Measurements from ENCODE around the gene PEAR1. TPM values are rescaled to one million over a fixed set of nuclear protein-coding genes. Genes with fewer than 3 reads are reported as not detected.

Gene PEAR1
- total and polyA plus RNA-seq, 2 donors (not counting 1 experiment from before 2014, with no cell fraction given): 2.6 to 41.5 TPM

DNA sequence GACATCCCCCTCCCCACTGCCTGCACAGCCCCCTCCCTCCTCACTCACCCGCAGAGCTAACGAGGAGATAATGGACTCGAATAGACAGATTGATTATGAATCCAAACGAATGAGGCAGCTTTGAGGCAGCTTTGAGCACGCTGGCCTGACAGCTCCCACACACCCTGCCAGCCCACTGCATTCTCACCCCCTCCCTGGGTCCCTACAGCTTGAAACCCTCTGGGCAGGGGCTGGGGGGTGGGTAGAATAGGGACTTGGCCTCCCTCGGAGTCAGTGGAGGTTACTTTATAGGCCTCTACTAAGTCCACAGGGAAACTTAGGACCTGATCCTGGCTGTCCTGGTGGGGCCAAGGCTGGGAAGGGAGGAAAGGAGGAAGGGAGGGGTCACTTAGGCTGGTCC lies 30.9 kb upstream of the PEAR1 start:
- no peak overlapping the region for H3K27ac ChIP-seq (ENCODE audit: insufficient read depth, low read length)
- peaks cover 56% of the 10 kb centered on the region for H3K27me3 ChIP-seq (ENCODE audit: control insufficient read depth, insufficient read depth, low read length)
- H3K4me3 ChIP-seq (replicated peaks in 1 of 4; ENCODE audit: control extremely low read depth in 1 of 4, insufficient read depth in 1 of 4, low read depth in 3 of 4, low read length in 4 of 4): no peak overlapping the region
- TF ChIP-seq, protein P1, sequence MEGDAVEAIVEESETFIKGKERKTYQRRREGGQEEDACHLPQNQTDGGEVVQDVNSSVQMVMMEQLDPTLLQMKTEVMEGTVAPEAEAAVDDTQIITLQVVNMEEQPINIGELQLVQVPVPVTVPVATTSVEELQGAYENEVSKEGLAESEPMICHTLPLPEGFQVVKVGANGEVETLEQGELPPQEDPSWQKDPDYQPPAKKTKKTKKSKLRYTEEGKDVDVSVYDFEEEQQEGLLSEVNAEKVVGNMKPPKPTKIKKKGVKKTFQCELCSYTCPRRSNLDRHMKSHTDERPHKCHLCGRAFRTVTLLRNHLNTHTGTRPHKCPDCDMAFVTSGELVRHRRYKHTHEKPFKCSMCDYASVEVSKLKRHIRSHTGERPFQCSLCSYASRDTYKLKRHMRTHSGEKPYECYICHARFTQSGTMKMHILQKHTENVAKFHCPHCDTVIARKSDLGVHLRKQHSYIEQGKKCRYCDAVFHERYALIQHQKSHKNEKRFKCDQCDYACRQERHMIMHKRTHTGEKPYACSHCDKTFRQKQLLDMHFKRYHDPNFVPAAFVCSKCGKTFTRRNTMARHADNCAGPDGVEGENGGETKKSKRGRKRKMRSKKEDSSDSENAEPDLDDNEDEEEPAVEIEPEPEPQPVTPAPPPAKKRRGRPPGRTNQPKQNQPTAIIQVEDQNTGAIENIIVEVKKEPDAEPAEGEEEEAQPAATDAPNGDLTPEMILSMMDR (conservative IDR thresholded peaks at IDR 0.05 in 1 of 2, IDR thresholded peaks at IDR 0.05 in 1 of 2; ENCODE audit: low read depth in 1 of 2, low read length in 2 of 2): no peak
- TF ChIP-seq EZH2 (IDR thresholded peaks at IDR 0.05; ENCODE audit: low read length, missing control alignments): no peak
- H2AFZ ChIP-seq (ENCODE audit: low read length): no peak overlapping the region
- H4K20me1 ChIP-seq (ENCODE audit: control insufficient read depth, extremely low read depth, insufficient read depth, low read length): no peaks in the 10 kb centered on the region
- H3K9ac ChIP-seq (ENCODE audit: insufficient read depth, low read length): no peak overlapping the region
- H3K4me1 ChIP-seq (ENCODE audit: control insufficient read depth, extremely low read depth, insufficient read depth, low read length): peaks cover 8% of the 10 kb centered on the region
- no peaks in the 10 kb centered on the region for H3K36me3 ChIP-seq (ENCODE audit: control insufficient read depth, insufficient read depth, low read length)
- no peaks in the 10 kb centered on the region for H3K79me2 ChIP-seq (ENCODE audit: control insufficient read depth, insufficient read depth, low read length)
- H3K4me2 ChIP-seq (ENCODE audit: extremely low read depth, insufficient read depth, low read length): no peak overlapping the region
- H3K9me3 ChIP-seq (ENCODE audit: control insufficient read depth, insufficient read depth, low read depth, low read length): no peaks in the 10 kb centered on the region
- DNase-seq (ENCODE audit: low read depth in 2 of 2): no peak

DNA sequence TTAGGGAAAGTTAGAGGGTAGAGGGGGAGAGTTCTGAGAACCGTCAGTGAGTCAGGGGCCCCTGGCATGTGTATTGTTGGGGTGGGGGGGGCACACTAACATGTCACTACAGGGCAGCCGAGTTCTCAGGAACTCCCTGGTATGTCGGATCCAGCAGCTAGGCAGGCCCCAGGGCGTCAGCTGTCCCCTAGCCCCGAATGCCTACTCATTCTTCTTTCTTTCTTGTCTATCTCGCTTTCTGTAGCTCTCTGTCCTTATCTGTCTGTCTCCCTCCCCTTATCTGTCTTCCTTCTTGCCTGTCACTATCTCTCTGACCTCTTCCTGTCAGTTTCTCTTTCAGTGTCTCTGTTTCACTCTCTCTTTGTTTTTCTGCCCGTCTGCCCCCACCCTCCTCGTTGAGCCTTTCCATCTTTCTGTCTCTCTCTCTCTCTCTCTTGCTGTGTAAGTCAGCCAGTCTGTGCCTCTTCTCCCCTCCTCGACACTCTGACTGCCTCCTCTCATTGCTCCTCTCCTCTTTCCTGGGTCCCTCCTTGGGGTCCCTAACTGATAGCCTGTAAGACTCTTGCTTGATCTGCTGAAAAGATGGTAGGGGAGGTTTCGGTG lies 30.4 kb upstream of the PEAR1 start:
- Histone ChIP-seq H4K20me1 (ENCODE audit: control insufficient read depth, extremely low read depth, insufficient read depth, low read length) (no peaks in the 10 kb centered on the region), H3K9me3 (ENCODE audit: control insufficient read depth, insufficient read depth, low read depth, low read length) (no peaks in the 10 kb centered on the region), H3K9ac (ENCODE audit: insufficient read depth, low read length) (no peak overlapping the region), H3K4me1 (ENCODE audit: control insufficient read depth, extremely low read depth, insufficient read depth, low read length) (peaks cover 8% of the 10 kb centered on the region), H3K36me3 (ENCODE audit: control insufficient read depth, insufficient read depth, low read length) (no peaks in the 10 kb centered on the region), H3K27ac (ENCODE audit: insufficient read depth, low read length) (no peak overlapping the region), H3K4me3 (replicated peaks in 1 of 4; ENCODE audit: control extremely low read depth in 1 of 4, insufficient read depth in 1 of 4, low read depth in 3 of 4, low read length in 4 of 4) (no peak overlapping the region), H3K79me2 (ENCODE audit: control insufficient read depth, insufficient read depth, low read length) (no peaks in the 10 kb centered on the region), H3K4me2 (ENCODE audit: extremely low read depth, insufficient read depth, low read length) (no peak overlapping the region), H2AFZ (ENCODE audit: low read length) (no peak overlapping the region), H3K27me3 (ENCODE audit: control insufficient read depth, insufficient read depth, low read length) (peaks cover 51% of the 10 kb centered on the region)
- TF ChIP-seq, protein P1 (conservative IDR thresholded peaks at IDR 0.05 in 1 of 2, IDR thresholded peaks at IDR 0.05 in 1 of 2; ENCODE audit: low read depth in 1 of 2, low read length in 2 of 2): no peak
- no peak for TF ChIP-seq EZH2 (IDR thresholded peaks at IDR 0.05; ENCODE audit: low read length, missing control alignments)
- DNase-seq (ENCODE audit: low read depth in 2 of 2): no peak

DNA sequence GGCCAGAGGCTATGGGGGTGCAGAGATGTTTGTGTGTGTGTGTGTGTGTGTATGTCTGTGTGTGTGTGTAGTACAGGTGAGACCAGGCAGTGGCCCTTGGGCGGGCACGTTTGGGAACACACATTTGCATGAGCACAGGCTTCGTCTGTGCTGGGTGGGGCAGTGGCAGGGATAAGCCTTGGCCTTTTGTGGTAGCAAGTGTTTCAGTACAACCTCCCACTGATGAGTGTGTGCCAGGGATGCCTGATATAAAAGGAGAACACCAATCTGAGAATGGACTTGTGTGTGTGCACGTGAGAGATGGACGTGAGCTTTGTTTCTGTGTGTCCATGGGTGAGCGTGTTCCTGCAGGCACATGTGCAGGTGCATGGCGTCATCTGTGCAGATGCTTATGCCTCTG lies 29.9 kb upstream of the PEAR1 start:
- no peak overlapping the region for H3K27ac ChIP-seq (ENCODE audit: insufficient read depth, low read length)
- no peak overlapping the region for H2AFZ ChIP-seq (ENCODE audit: low read length)
- peaks cover 46% of the 10 kb centered on the region for H3K27me3 ChIP-seq (ENCODE audit: control insufficient read depth, insufficient read depth, low read length)
- no peaks in the 10 kb centered on the region for H4K20me1 ChIP-seq (ENCODE audit: control insufficient read depth, extremely low read depth, insufficient read depth, low read length)
- TF ChIP-seq, protein P1 (conservative IDR thresholded peaks at IDR 0.05 in 1 of 2, IDR thresholded peaks at IDR 0.05 in 1 of 2; ENCODE audit: low read depth in 1 of 2, low read length in 2 of 2): no peak
- TF ChIP-seq EZH2 (IDR thresholded peaks at IDR 0.05; ENCODE audit: low read length, missing control alignments): no peak
- no peak for DNase-seq (ENCODE audit: low read depth in 2 of 2)
- no peaks in the 10 kb centered on the region for H3K36me3 ChIP-seq (ENCODE audit: control insufficient read depth, insufficient read depth, low read length)
- H3K9me3 ChIP-seq (ENCODE audit: control insufficient read depth, insufficient read depth, low read depth, low read length): no peaks in the 10 kb centered on the region
- no peak overlapping the region for H3K9ac ChIP-seq (ENCODE audit: insufficient read depth, low read length)
- H3K79me2 ChIP-seq (ENCODE audit: control insufficient read depth, insufficient read depth, low read length): no peaks in the 10 kb centered on the region
- no peak overlapping the region for H3K4me3 ChIP-seq (replicated peaks in 1 of 4; ENCODE audit: control extremely low read depth in 1 of 4, insufficient read depth in 1 of 4, low read depth in 3 of 4, low read length in 4 of 4)
- peaks cover 8% of the 10 kb centered on the region for H3K4me1 ChIP-seq (ENCODE audit: control insufficient read depth, extremely low read depth, insufficient read depth, low read length)
- no peak overlapping the region for H3K4me2 ChIP-seq (ENCODE audit: extremely low read depth, insufficient read depth, low read length)

Data from fibroblast of lung (primary cell).